WTC11 (cell line): ENCODE measurements around the gene CSNK1E. TPM values are rescaled to one million over a fixed set of nuclear protein-coding genes. Genes with fewer than 3 reads are reported as not detected.

ENCODE experiments used
- ATAC-seq: fragments of 200-7000 bp; cut with Tn5 transposase; 2 replicates; pipeline ENCODE4 v1.10.0; 2021; ENCODE audit warnings: mild to moderate bottlenecking, moderate library complexity
- CTCF ChIA-PET: fragments of 300-600 bp; sonication (Branson Sonifier 250); formaldehyde crosslinking; loops from one replicate; lab custom pipeline; 2021; ENCODE audit warnings: antibody characterized with exemption; lab: Charles Lee
- POLR2A ChIA-PET: fragments of 350-600 bp; sonication (Branson Sonifier 250); formaldehyde crosslinking; loops from one replicate; lab custom pipeline; 2021; ENCODE audit warnings: antibody characterized with exemption; lab: Charles Lee
- DNase-seq: peaks from one replicate; pipeline ENCODE4 v3.0.0; 2021; ENCODE audit warnings: low spot score
- H3K27ac Mint-ChIP-seq: 2 replicates; pipeline ENCODE4 v1.8.0; 2021; ENCODE audit warnings: mixed read lengths
- H3K27me3 Mint-ChIP-seq: 2 replicates; pipeline ENCODE4 v1.8.0; 2021; ENCODE audit warnings: low read depth, mild to moderate bottlenecking, moderate library complexity, mixed read lengths
- H3K36me3 Mint-ChIP-seq: 2 replicates; pipeline ENCODE4 v1.8.0; 2021; ENCODE audit warnings: mixed read lengths
- H3K4me1 Mint-ChIP-seq: 2 replicates; pipeline ENCODE4 v1.8.0; 2022; ENCODE audit warnings: mixed read lengths
- H3K4me3 Mint-ChIP-seq: 2 replicates; pipeline ENCODE4 v1.8.0; 2021; ENCODE audit warnings: mild to moderate bottlenecking, moderate library complexity, mixed read lengths
- H3K9me3 Mint-ChIP-seq: 2 replicates; pipeline ENCODE4 v1.8.0; 2021; ENCODE audit warnings: mixed read lengths
- AFF4 ChIP-seq: sonication (generic); formaldehyde crosslinking; IDR thresholded peaks from 2 replicates; pipeline ENCODE4 v1.8.1; 2023; ENCODE audit warnings: mild to moderate bottlenecking, missing genetic modification reagents, borderline replicate concordance
- ATF1 ChIP-seq: sonication (generic); formaldehyde crosslinking; IDR thresholded peaks from 2 replicates; pipeline ENCODE4 v1.8.1; 2023; ENCODE audit warnings: mild to moderate bottlenecking, moderate library complexity, missing genetic modification reagents
- ATF3 ChIP-seq: sonication (generic); formaldehyde crosslinking; conservative IDR thresholded peaks from 2 replicates; pipeline ENCODE4 v1.8.1; 2022; ENCODE audit warnings: mild to moderate bottlenecking, missing genetic modification reagents
- CBFB ChIP-seq: sonication (generic); formaldehyde crosslinking; IDR thresholded peaks from 2 replicates; pipeline ENCODE4 v1.8.1; 2022; ENCODE audit warnings: mild to moderate bottlenecking, low read depth, missing genetic modification reagents
- CTCF ChIP-seq: fragments of 200-600 bp; IDR thresholded peaks from 2 replicates; pipeline ENCODE4 v1.8.0; 2022; ENCODE audit warnings: antibody characterized with exemption
- FOXK1 ChIP-seq: sonication (generic); formaldehyde crosslinking; IDR thresholded peaks from 2 replicates; pipeline ENCODE4 v1.8.0; 2022; ENCODE audit warnings: mild to moderate bottlenecking, moderate library complexity, missing genetic modification reagents
- GTF2I ChIP-seq: fragments of 250-450 bp; sonication (Bioruptor Pico); conservative IDR thresholded peaks from 2 replicates; pipeline ENCODE4 v1.4.0; 2021; ENCODE audit warnings: mild to moderate bottlenecking
- HMGA2 ChIP-seq: fragments of 250-450 bp; sonication (Bioruptor Pico); IDR thresholded peaks from 2 replicates; pipeline ENCODE4 v1.4.0; 2021; ENCODE audit warnings: mild to moderate bottlenecking, moderate library complexity
- IRF2 ChIP-seq: sonication (generic); formaldehyde crosslinking; IDR thresholded peaks from 2 replicates; pipeline ENCODE4 v1.8.0; 2022; ENCODE audit warnings: low read depth, missing genetic modification reagents, borderline replicate concordance
- MXD4 ChIP-seq: fragments of 250-450 bp; sonication (Bioruptor Pico); IDR thresholded peaks from 2 replicates; pipeline ENCODE4 v1.8.0; 2021; ENCODE audit warnings: mild to moderate bottlenecking, moderate library complexity, borderline replicate concordance
- MYBL2 ChIP-seq: sonication (generic); formaldehyde crosslinking; IDR thresholded peaks from 2 replicates; pipeline ENCODE4 v1.8.1; 2023; ENCODE audit warnings: mild to moderate bottlenecking, moderate library complexity, missing genetic modification reagents
- PRRX2 ChIP-seq: fragments of 250-450 bp; sonication (Bioruptor Pico); IDR thresholded peaks from 2 replicates; pipeline ENCODE4 v1.8.0; 2021; ENCODE audit warnings: mild to moderate bottlenecking
- RELA ChIP-seq: sonication (generic); formaldehyde crosslinking; IDR thresholded peaks from 2 replicates; pipeline ENCODE4 v1.8.1; 2022; ENCODE audit warnings: missing genetic modification reagents, mild to moderate bottlenecking, borderline replicate concordance
- RORB ChIP-seq: fragments of 250-450 bp; sonication (Bioruptor Pico); IDR thresholded peaks from 2 replicates; pipeline ENCODE4 v1.9.0; 2021; ENCODE audit warnings: mild to moderate bottlenecking
- SMAD3 ChIP-seq: sonication (generic); formaldehyde crosslinking; IDR thresholded peaks from 2 replicates; pipeline ENCODE4 v1.8.0; 2022; ENCODE audit warnings: missing genetic modification reagents, mild to moderate bottlenecking, borderline replicate concordance
- TEAD4 ChIP-seq: sonication (generic); formaldehyde crosslinking; IDR thresholded peaks from 2 replicates; pipeline ENCODE4 v1.8.0; 2022; ENCODE audit warnings: mild to moderate bottlenecking, missing genetic modification reagents
- TP53 ChIP-seq: sonication (generic); formaldehyde crosslinking; IDR thresholded peaks from 2 replicates; pipeline ENCODE4 v1.8.1; 2023; ENCODE audit warnings: mild to moderate bottlenecking, missing genetic modification reagents
- USF1 ChIP-seq: sonication (generic); formaldehyde crosslinking; IDR thresholded peaks from 2 replicates; pipeline ENCODE4 v1.8.0; 2022; ENCODE audit warnings: mild to moderate bottlenecking, missing genetic modification reagents
- USF2 ChIP-seq: sonication (generic); formaldehyde crosslinking; IDR thresholded peaks from 2 replicates; pipeline ENCODE4 v1.8.1; 2023; ENCODE audit warnings: mild to moderate bottlenecking, missing genetic modification reagents, moderate library complexity
- ZNF121 ChIP-seq: sonication (generic); formaldehyde crosslinking; IDR thresholded peaks from 2 replicates; pipeline ENCODE4 v1.8.0; 2023; ENCODE audit warnings: missing genetic modification reagents
- ZNF219 ChIP-seq: sonication (generic); formaldehyde crosslinking; IDR thresholded peaks from 2 replicates; pipeline ENCODE4 v1.8.0; 2023; ENCODE audit warnings: missing genetic modification reagents, mild to moderate bottlenecking, borderline replicate concordance
- ZNF263 ChIP-seq: sonication (generic); formaldehyde crosslinking; IDR thresholded peaks from 2 replicates; pipeline ENCODE4 v1.8.1; 2022; ENCODE audit warnings: low read depth, mild to moderate bottlenecking, moderate library complexity, missing genetic modification reagents
- ZNF671 ChIP-seq: fragments of 250-450 bp; sonication (Bioruptor Pico); IDR thresholded peaks from 2 replicates; pipeline ENCODE4 v1.8.0; 2021; ENCODE audit warnings: mild to moderate bottlenecking
- ZSCAN18 ChIP-seq: fragments of 250-450 bp; sonication (Bioruptor Pico); IDR thresholded peaks from 2 replicates; pipeline ENCODE4 v2.1.2; 2022; ENCODE audit warnings: mild to moderate bottlenecking, moderate library complexity
- total RNA-seq: library from RNA; stranded (reverse); gene quantifications from 3 replicates; pipeline ENCODE4 v1.2.3, GENCODE V29; 2021

CSNK1E gene
- total RNA-seq, 1 experiment from 2014 or later: 265 TPM

- peak overlapping the region; percentile 72; the same call in 1 of the 2 replicates for H3K27ac Mint-ChIP-seq
- peaks cover 75% of the 10 kb centered on the region for H3K36me3 Mint-ChIP-seq
- ATAC-seq: no peak
- DNase-seq: no peak
- TF ChIP-seq MXD4 (no peak), ZSCAN18 (CRISPR knock-in tag) (no peak), HMGA2 (CRISPR knock-in tag) (no peak), CTCF (no peak), SMAD3 (no peak), ZNF219 (CRISPR knock-in tag) (no peak), GTF2I (CRISPR knock-in tag) (no peak)
- H3K4me1 Mint-ChIP-seq: peaks cover 16% of the 10 kb centered on the region
- no peaks in the 10 kb centered on the region for H3K27me3 Mint-ChIP-seq
- POLR2A ChIA-PET: no interaction called here
- H3K4me3 Mint-ChIP-seq: no peak overlapping the region
- CTCF ChIA-PET: no interaction called here
- no peaks in the 10 kb centered on the region for H3K9me3 Mint-ChIP-seq
Measured at GRCh38 chr22:38300197-38300945, 16.9 kb downstream of the CSNK1E start.

GRCh38 chr22:38299770-38300102 lies 17.5 kb downstream of the CSNK1E start:
- Mint-ChIP-seq H3K4me1 (peaks cover 11% of the 10 kb centered on the region), H3K27ac (peak overlapping the region; percentile 72; the same call in 1 of the 2 replicates), H3K4me3 (no peak overlapping the region), H3K36me3 (peaks cover 77% of the 10 kb centered on the region), H3K9me3 (no peaks in the 10 kb centered on the region), H3K27me3 (no peaks in the 10 kb centered on the region)
- ChIA-PET POLR2A (no interaction called here), CTCF (no interaction called here)
- TF ChIP-seq ATF3 (CRISPR knock-in tag) (no peak), ZNF121 (no peak), MYBL2 (no peak), ATF1 (CRISPR knock-in tag) (no peak), ZNF263 (CRISPR knock-in tag) (no peak), AFF4 (CRISPR knock-in tag) (no peak), TEAD4 (CRISPR knock-in tag) (no peak), USF2 (no peak), FOXK1 (CRISPR knock-in tag) (no peak), RELA (CRISPR knock-in tag) (no peak), IRF2 (no peak), USF1 (CRISPR knock-in tag) (no peak), GTF2I (CRISPR knock-in tag) (no peak), TP53 (CRISPR knock-in tag) (no peak), RORB (CRISPR knock-in tag) (no peak), ZNF671 (CRISPR knock-in tag) (no peak), PRRX2 (no peak), CBFB (CRISPR knock-in tag) (no peak)
- ATAC-seq: no peak
- no peak for DNase-seq
